Measurements from ENCODE around the gene CABCOCO1. TPM values are rescaled to one million over a fixed set of nuclear protein-coding genes. Genes with fewer than 3 reads are reported as not detected.

CABCOCO1 gene
- total RNA-seq, 1 experiment from 2014 or later: not detected

GRCh38 chr10:61618388-61618961 is 44.3 kb upstream of the CABCOCO1 start:
- intact Hi-C loops (cut with micrococcal nuclease): no loop called here

More at GRCh38 chr10:61618388-61618961, 44.3 kb upstream of the CABCOCO1 start:
- Histone ChIP-seq H3K9ac (ENCODE audit: low read length) (no peak overlapping the region), H2AFZ (ENCODE audit: low read depth, low read length, poor library complexity, severe bottlenecking) (no peak overlapping the region), H3K9me2 (ENCODE audit: insufficient read depth) (no peaks in the 10 kb centered on the region), H3K9me3 (ENCODE audit: control insufficient read depth in 1 of 2, insufficient read depth in 1 of 2, low read depth in 1 of 2, low read length in 2 of 2) (no peaks in the 10 kb centered on the region), H3K79me2 (ENCODE audit: insufficient read depth, low read length) (no peaks in the 10 kb centered on the region), H4K20me1 (ENCODE audit: insufficient read depth) (no peaks in the 10 kb centered on the region), H3K36me3 (ENCODE audit: control insufficient read depth in 1 of 2, insufficient read depth in 2 of 2, low read length in 2 of 2) (no peaks in the 10 kb centered on the region), H3K27ac (ENCODE audit: low read depth, low read length) (no peak overlapping the region), H3K4me2 (ENCODE audit: low read length) (no peak overlapping the region), H3K4me1 (ENCODE audit: control insufficient read depth in 1 of 2, insufficient read depth in 2 of 2, low read length in 2 of 2) (no peaks in the 10 kb centered on the region), H3K4me3 (replicated peaks in 1 of 2; ENCODE audit: low read depth in 1 of 2, low read length in 2 of 2) (no peak overlapping the region), H3K27me3 (ENCODE audit: insufficient read depth, low read length) (no peaks in the 10 kb centered on the region)
- ChIA-PET RAD21 (ENCODE audit: low non-redundant PET in 1 of 2, low total read pairs in 2 of 2, uncharacterized antibody in 2 of 2, unreplicated experiment in 2 of 2) (no interaction called here), CTCF (interaction anchor here (1.9 kb wide), 1 partner anchor 12 kb away, joined by 7 read pairs; no protein-coding TSS in a partner anchor), POLR2A (no interaction called here)
- TF ChIP-seq ATF3 (IDR thresholded peaks at IDR 0.05): no peak
- TF ChIP-seq FOSL1 (IDR thresholded peaks at IDR 0.05; ENCODE audit: low read depth): no peak
- no peak for TF ChIP-seq YY1 (IDR thresholded peaks at IDR 0.05; ENCODE audit: extremely low read depth, insufficient replicate concordance, low read depth, low read length)
- TF ChIP-seq CBX3 (IDR thresholded peaks at IDR 0.05; ENCODE audit: low read depth): no peak
- no peak for TF ChIP-seq REST (IDR thresholded peaks at IDR 0.05; ENCODE audit: low read depth)
- TF ChIP-seq SRF (IDR thresholded peaks at IDR 0.05; ENCODE audit: low read depth): no peak
- TF ChIP-seq JUND (IDR thresholded peaks at IDR 0.05): no peak
- no peak for TF ChIP-seq ZBTB33 (IDR thresholded peaks at IDR 0.05; ENCODE audit: extremely low read depth, insufficient replicate concordance, low read length)
- no peak for TF ChIP-seq EZH2phosphoT487 (IDR thresholded peaks at IDR 0.05; ENCODE audit: borderline replicate concordance)
- no peak for TF ChIP-seq ELF1 (IDR thresholded peaks at IDR 0.05; ENCODE audit: borderline replicate concordance, low read depth)
- TF ChIP-seq ZNF274 (IDR thresholded peaks at IDR 0.05; ENCODE audit: low read depth, low read length): no peak
- TF ChIP-seq CEBPB (IDR thresholded peaks at IDR 0.05; ENCODE audit: low read depth): no peak
- TF ChIP-seq EGR1 (IDR thresholded peaks at IDR 0.05; ENCODE audit: low read depth): no peak
- no peak for TF ChIP-seq TCF7L2 (IDR thresholded peaks at IDR 0.05; ENCODE audit: borderline replicate concordance, extremely low read depth, insufficient read depth, insufficient read length)
- no peak for TF ChIP-seq RAD21 (IDR thresholded peaks at IDR 0.05; ENCODE audit: low read depth)
- no peak for TF ChIP-seq EZH2 (IDR thresholded peaks at IDR 0.05)
- no peak for TF ChIP-seq MAX (IDR thresholded peaks at IDR 0.05)
- TF ChIP-seq SP1 (IDR thresholded peaks at IDR 0.05; ENCODE audit: low read depth): no peak
- no peak for TF ChIP-seq ZFX (IDR thresholded peaks at IDR 0.05)
- TF ChIP-seq POLR2AphosphoS5 (IDR thresholded peaks at IDR 0.05; ENCODE audit: low read depth, low read length): no peak
- DNase-seq (ENCODE audit: low read depth, low spot score) (no peak), ATAC-seq (no peak)
- BruUV-seq (replicated peaks): no TSS peak

Measured in HCT116 (cell line).